DLD1 (cell line): Measurements from ENCODE around the gene MON1A.
"Not testable (repeated sequence)": the region's sequence is repeated elsewhere in the genome, so short reads cannot be mapped to it uniquely, and the experiment has no call there.

ENCODE experiments used
- in situ Hi-C: cut with HindIII; loops from 2 replicates; pipeline ENCODE4 v1.10.0; 2017; ENCODE audit warnings: low sequenced_read_pairs

MON1A gene

GRCh38 chr3:49929291-49930167, at the start of gene MON1A:
Gene MON1A, minus strand, starts transcription at chr3:49929811. Its CDS starts 16,465 bp downstream, at chr3:49913346.
- in situ Hi-C loops, result no loop called here

- in situ Hi-C loops, result no loop called here
Observed at GRCh38 chr3:49976942-49977341, 47.3 kb upstream of the MON1A start.

- in situ Hi-C loops, result no loop called here
Observed at GRCh38 chr3:49972656-49973055, 43.0 kb upstream of the MON1A start.

- in situ Hi-C loops, result no loop called here
Observed at GRCh38 chr3:49968346-49968745, 38.7 kb upstream of the MON1A start.

- in situ Hi-C loops, result no loop called here
Observed at GRCh38 chr3:49967291-49967690, 37.7 kb upstream of the MON1A start.

- in situ Hi-C loops, result no loop called here
Observed at GRCh38 chr3:49966233-49966942, 36.8 kb upstream of the MON1A start.

GRCh38 chr3:49955636-49956035, 26.0 kb upstream of the MON1A start:
- in situ Hi-C loops, result no loop called here

- in situ Hi-C loops, result no loop called here
Observed at GRCh38 chr3:49952924-49953323, 23.3 kb upstream of the MON1A start.

GRCh38 chr3:49942651-49943050, 13.0 kb upstream of the MON1A start:
- in situ Hi-C loops, result no loop called here

GRCh38 chr3:49940667-49941249, 11.1 kb upstream of the MON1A start:
- in situ Hi-C loops, result no loop called here

- in situ Hi-C loops, result no loop called here
Observed at GRCh38 chr3:49939858-49940666, 10.5 kb upstream of the MON1A start, which contains the start of gene RBM6. Gene RBM6, plus strand, starts transcription at chr3:49940150. Its CDS starts 22,492 bp downstream, at chr3:49962642.

GRCh38 chr3:49937090-49937489, 7.5 kb upstream of the MON1A start:
- in situ Hi-C loops, result no loop called here

GRCh38 chr3:49932281-49932680, 2.7 kb upstream of the MON1A start:
- in situ Hi-C loops, result not testable (repeated sequence)

- in situ Hi-C loops, result no loop called here
Observed at GRCh38 chr3:49930922-49931321, 1.3 kb upstream of the MON1A start.

GRCh38 chr3:49930168-49930690, 618 bp upstream of the MON1A start:
- in situ Hi-C loops, result no loop called here

- in situ Hi-C loops, result no loop called here
Observed at GRCh38 chr3:49928481-49929017, 1.1 kb downstream of the MON1A start.

- in situ Hi-C loops, result no loop called here
Observed at GRCh38 chr3:49927798-49928197, 1.8 kb downstream of the MON1A start.

- in situ Hi-C loops, result no loop called here
Observed at GRCh38 chr3:49926117-49926728, 3.4 kb downstream of the MON1A start.

- in situ Hi-C loops, result no loop called here
Observed at GRCh38 chr3:49925485-49925884, 4.1 kb downstream of the MON1A start.

GRCh38 chr3:49924683-49925082, 4.9 kb downstream of the MON1A start:
- in situ Hi-C loops, result no loop called here
